Stimulated activated CD8-positive, alpha-beta memory T cell treated with anti-CD3 and anti-CD28 coated beads, Interleukin-12 subunit alpha, Interleukin-12 subunit beta, amount 100 ng/mL, for 4 hours (primary cell): ENCODE measurements around the gene FGF9.

Experiments
- DNase-seq: peaks from one replicate; pipeline ENCODE4 v3.0.0-alpha.2; 2020; ENCODE audit warnings: low read depth

The FGF9 gene

DNA sequence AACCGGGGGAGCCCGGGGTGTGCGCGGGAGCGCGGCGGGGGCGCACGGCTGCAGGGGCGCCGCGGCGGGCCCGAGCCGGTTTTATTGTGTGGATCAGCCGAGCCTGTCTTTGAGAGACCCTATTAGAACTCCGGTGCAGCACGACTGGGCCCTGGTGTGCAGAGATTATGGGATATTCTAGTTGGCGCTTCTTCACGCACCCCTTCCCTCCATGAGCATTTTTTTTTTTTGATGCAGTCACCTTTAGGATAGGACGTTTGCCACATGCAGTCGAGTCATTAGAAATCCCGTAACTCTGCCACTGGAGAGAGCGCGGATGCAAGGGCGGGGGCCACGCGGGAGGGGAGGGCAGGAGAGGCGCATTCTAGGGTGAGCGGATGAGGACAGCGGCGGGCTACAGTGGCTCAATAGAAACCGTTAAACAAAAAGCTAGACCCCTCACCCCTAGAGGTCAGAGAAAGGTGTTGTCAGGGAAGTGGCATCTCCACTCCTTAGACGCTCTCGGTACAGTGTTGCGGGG, 3.7 kb downstream of the FGF9 start:
- DNase-seq = no peak

DNA sequence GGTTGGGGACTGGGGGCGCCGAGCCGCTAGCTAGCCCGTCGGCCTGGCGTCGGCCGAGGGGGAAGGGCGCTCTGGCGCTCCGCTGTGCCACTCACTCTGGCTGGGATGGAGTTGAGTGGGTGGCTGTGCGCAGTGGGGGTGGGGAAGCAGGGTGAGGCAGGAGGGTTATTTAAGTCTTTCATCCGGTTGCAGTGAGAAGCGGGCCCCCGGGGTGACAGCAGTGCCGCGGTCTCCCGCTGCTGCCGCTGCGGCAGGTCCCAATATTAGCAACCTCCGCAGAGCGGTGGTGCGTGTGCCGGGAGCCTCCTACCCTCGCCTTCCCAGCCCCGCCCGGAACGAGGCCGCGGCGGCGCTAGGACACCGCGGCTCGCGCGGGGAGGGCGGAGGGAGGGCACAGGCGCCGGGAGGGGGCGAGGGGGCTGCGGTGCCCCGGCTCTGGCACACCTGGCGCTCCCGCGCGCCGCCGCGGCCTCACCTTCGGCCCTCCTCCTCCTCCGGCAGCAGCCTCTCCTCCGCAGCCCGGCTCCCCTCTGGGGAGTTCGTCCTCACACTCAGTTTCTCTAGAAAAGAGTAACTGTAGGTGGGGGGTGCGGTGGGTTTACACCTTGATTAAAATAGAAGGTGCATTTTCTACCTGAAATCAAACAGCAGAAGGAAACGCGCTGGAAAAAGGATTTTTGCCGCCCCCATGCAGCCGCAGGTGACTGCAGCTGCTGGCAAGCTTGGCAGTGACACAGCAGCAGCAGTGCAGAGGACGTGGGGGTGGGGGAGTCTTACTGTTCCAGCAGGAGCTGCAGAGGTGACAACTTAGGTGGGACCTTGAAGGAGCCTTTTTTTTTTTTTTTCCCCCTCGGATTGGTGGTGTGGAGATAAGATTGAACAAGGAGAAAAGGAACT, 4.5 kb downstream of the FGF9 start:
- peak; percentile 35 for DNase-seq

DNA sequence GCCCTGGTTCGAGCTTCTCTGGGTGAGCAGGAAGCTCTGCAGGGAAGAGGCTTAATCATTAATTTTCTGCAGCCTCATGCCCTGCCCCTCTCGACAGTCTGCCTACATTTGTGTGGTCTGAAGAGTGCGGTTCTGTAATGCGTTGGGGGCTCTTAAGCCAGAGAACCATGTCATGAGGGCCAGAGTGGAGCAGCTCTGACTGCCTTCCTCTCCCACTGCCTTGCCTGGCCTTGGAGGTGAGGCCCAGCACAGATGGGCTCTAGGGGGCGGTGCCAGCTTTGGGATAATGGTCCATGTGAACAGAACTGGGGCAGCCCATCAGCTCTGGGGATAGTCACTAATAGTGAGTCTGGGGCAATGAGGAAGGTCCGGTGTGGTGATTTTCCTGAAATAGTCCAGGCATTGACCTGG, 5.7 kb downstream of the FGF9 start:
- no peak for DNase-seq

DNA sequence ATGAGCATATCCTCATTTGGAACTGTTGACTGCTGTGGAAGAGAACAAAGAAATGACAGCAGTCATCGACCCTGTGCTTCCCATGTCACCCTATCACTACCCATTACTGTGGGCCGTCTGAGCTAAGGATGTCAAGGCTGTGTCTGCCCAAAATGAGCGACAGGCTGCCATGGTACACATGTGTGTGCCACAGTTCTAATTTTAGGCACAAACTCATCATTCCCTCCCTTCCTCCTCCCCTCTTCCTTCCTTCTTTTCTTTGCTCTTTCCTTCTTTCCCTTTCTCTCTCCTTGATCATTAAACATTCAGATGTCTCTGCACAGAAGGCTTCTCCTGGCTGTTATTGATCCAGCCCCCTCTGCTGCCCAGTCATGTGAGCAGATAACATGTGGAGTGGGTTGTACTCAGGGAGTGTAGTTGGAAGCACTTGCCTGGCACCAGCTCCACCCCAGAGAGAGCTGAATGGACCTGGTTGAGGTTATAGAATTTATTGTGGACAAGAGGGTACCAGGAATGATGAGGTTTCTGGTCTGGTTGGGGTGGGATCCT, 6.3 kb downstream of the FGF9 start:
- DNase-seq = no peak

DNA sequence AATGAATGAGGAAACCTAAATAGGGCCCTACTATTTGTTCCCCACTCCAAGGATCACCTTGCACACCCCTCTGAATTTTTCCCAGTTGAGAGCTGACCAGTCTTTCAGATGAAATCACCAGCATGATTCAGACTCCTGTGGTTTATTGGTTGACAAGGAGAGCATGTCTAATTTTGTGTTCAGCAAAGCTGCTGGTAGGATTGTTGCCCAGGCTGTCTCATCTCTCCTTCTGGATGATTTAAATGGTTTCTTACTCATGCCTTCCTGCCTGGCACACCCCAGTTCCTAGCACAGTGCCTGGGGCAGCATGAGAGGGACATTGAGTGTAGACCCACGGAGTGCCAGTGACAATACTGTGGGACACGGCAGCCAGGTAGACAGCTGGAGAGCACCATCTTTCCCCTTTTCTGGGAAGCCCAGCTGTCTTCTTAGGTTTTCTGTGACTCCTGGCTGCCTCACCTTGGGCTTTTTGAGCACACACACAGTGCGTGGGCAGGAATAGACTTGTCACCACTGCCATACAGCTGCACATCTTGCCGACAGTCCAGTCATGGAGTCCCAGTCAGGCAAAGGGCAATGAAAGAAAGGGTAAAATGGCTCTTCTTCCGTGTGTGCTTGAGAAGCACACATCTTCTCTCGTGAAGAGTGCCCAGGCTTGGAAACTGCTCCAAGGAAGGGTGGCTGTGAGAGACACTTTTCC, 12.3 kb downstream of the FGF9 start:
- no peak for DNase-seq

DNA sequence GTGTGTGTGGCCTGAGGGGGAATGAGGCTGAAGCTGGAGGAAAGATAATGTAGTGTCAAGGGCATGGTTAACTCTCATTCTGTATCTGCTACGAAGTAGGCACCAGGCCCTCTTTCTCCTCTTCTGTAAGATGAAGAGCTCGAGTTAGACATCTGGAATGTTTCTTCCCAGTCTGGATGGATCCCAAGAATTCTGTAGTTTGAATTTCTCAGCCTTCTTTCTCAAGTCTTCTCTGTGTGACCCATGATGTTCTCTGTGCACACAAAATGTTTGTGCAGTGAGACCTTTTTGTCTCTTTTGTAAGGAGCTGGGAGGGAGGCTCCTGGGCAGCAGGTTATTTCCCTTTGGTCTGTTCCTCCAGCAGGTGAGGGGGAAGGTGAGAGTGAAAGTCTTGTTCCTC, 13.7 kb downstream of the FGF9 start:
- no peak for DNase-seq

DNA sequence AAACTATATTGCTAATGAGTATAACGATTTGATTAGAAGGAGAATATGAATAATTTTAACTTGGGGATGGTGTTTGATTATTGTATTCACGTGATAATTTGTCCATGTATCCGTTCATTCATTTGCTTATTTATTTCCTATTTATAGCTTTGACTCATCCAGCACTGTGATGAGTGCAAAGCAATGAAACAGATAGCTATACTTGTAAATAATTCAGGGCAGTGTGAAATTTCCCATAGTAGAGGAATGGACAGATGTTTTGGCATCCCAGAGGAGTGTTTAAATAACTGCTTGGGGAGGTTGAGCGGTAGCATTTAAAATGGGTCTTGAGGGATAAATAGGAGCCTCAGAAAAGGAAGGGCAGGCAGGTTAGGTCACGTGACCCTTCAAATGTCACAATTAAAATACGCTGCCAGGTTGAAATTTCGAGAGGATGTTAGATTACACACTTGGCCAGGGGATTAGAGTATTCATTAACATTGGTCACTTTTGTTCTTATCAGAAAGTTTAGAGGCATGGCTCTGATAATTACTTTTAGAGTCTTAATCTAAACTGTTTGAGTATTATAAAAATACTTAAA, 14.7 kb downstream of the FGF9 start:
- DNase-seq = no peak

DNA sequence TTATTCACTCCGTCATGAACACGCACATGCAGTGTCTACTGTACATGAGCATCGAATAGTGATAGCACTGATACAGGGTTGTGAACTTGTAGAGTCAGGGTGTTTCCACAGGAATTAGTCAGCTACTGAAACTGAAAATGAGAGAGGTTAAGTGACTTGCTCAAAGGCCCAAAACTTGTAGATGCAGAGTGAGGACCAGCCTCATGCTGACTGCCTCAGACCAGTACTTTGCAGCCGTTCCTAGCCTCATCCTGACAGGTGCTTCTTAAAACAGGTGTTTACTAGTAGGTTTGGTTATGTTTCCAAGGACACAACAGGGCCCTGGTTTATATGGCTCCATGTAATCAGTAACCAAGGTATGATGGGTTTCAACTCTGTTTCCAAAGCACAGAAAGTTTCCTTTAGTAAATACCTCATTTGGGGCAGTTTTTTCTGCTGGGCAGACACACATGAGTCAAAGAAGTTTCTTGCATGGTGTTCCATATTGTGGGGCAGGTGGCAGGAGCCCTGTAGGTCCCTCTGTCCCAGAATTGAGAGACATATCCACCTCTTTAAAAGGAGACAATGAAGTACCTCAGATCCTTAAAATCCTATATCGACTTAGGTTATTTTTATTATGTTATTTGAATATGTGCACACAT, 16.0 kb downstream of the FGF9 start:
- DNase-seq = no peak

DNA sequence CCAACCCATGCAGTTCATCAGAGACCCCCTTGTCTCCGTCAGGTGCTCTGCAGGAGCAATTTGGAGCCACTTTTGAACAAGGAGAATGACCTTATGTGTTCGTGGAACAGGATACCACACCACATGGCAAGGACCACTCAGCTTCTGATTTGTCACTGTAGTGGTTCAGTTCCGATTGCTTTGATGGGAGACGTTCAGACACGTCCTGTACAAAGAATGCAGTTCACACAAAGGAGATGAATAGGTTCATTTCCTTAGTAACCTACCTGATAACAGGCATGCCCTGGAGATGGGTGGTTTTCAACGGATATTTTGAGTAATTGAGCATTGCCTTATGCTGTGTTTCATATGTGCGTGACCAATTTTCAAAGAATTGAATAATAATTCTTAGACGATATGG, 17.2 kb downstream of the FGF9 start:
- DNase-seq = no peak

DNA sequence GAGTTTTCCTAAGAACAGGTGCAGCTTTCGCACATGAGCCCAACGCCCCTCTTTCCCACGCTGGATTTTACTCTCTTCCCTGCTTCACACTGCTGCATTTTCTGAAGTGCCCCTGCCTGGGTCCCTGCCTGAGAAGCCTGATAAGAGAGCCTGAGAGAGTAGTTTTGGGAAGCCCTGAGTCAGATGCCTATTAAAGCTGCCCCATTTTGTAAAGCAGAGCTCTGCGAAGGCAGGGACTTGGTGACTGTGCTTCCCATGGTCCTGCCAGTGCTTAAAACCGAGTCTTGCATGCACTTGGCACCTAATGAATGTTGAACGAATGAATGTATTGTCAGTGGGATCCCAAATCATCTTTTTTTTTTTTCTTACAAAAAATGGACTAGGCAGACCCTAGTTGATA, 18.2 kb downstream of the FGF9 start:
- no peak for DNase-seq

DNA sequence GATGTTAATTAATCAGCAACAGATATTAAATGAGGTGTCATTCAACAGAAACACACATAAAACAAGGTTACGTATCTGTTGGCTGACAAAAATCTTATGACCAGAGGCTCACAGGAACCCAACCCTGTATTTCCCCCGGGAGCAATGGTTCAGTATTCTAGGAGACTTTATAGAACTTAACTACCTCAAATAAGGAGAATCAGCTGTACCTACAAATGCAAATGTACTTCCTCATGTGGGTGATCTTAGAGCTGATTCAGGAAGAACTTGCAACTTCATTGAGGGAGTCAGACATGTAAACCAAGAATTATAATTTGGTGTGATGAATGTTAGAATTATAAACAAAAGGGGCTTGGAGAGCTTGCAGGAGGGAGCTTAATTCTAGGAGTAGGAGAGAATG, 20.1 kb downstream of the FGF9 start:
- DNase-seq = no peak

DNA sequence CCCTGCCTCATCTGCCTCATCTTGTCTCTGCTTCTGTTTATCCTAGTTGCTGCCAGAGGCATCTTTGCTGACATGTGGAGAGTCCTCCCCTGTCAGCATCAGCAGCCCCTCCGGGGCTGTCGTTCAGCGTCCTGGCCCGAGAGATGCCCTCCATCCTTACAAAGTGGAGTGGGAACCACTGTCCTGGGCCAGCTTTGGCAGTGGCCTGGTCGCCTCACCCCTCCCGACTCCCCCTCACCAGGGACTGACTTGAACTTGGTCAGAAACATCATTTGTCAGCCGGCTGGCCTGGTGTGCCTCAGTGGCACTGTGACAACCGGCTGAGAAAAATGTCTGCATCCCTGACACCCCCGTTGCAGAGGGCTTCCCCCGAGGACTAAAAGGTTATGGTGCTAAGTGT, 20.6 kb downstream of the FGF9 start:
- no peak for DNase-seq

DNA sequence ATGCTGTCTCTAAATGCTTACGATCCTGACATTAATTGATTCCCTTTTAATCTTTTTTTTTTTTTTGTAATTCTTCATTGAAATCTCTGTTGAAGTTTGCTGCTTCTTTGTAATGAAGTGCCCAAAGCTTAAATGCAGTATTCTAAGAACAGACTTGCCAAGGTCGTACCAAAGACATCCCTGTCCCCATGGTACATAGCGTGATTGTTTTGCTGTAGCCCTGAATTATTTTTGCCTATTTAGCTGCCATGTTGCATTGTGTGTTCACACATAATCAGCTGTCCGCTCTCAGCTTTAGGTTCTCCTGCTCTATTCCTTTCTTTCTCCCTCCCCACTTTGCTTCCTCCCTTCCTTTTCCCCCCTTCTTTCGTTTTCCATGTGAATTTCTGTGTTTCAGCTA, 21.1 kb downstream of the FGF9 start:
- DNase-seq = no peak

DNA sequence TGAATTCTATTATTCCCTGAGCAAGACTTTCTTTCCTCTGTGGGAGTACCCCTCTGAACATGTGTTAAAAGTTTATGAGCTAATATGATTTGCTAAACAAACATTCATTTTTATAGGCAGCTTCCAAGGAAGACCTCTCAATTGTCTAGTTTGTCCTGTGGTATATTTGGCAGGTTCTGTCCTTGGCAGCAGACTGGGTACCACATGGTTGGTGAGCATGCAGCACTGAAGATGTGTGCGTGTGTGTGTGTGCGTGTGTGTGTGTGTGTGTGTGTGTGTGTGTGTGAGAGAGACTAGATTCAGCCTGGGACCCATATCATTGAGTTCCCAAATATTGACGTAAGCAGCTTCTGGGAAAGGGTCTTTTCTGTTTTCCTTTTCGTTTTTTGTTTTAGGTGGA, 24.0 kb downstream of the FGF9 start:
- DNase-seq = no peak

DNA sequence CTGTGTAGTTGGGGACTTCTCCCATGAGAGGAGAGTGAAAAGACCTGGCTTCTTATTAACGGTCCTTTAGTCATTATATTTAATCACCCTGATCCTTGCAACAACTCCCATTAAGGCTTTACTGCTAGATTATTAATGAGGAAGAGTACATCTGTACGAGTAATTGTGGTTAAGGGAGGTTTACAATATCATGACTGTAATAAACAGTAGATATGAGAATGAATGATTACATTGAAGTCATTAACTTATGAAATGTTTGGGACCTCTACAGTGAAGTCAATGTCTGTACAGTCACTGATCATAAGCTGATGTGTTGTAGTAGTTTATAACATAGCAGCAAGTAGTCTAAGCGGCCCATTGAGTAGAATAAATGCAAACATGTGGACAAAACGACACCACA, 24.7 kb downstream of the FGF9 start:
- DNase-seq = no peak

DNA sequence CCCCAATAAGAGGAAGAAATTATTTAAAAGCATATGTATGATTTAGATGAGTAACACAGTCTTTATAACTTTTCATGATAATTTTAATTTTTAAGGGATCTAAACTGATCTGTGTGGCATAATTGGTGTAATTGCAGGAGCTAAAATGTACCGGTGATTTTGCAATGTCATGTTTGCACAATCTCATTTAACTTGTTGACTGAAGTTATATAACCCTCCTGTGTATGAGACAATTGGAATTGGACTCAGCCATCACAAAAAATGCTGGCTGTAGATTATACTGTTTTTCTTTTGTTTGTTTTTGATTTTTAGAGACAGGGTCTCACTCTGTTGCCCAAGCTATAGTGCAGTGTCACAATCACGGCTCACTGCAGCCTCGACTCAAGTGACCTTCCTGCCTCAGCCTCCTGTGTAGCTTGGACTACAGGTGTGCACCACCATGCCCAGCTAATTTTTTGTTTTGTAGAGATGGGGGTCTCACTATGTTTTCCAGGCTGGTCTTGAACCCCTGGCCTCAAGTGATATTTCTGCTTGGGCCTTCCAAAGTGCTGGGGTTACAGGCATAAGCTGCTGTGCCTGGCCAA, 26.1 kb downstream of the FGF9 start:
- no peak for DNase-seq

DNA sequence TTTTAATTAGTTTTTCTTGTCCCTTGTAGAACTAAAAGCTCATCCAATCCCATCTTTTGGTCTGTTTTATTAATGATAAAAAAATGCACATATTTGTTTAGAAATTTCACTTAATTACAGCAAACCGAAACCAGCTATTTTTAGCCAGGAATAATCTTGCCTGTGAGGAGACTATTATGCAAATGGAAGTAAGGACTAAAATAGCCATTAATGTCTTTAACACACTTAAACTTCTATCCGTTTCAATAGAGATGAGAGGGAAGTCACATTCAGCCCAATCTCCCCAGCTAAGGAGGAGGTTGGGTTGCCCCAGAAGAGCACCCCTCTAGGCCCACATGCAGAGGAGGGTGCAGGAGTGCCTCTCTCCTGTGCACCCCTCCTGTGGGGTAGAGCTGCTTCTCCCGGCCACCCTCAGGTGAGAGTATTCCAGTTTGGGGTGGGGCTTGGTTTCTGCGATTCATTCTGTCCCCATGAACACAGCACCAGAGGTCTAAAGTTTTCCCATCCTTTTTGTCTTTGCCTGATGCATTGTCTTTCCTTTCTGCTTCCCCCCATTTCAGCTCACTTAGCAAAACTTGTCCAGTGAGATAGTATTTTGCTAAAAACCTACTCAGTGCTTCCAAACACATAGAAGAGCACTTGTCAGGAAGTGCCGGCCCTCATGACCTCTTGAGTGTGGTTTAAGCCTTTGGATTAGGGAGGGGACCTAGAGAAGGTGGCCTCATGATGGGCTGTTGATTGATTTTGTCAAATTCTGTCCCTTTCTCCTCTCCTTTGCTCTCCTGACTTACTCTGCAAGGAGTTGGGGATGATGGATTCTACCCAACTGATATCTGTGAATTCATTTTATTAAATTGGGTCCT, 28.2 kb downstream of the FGF9 start:
- no peak for DNase-seq

DNA sequence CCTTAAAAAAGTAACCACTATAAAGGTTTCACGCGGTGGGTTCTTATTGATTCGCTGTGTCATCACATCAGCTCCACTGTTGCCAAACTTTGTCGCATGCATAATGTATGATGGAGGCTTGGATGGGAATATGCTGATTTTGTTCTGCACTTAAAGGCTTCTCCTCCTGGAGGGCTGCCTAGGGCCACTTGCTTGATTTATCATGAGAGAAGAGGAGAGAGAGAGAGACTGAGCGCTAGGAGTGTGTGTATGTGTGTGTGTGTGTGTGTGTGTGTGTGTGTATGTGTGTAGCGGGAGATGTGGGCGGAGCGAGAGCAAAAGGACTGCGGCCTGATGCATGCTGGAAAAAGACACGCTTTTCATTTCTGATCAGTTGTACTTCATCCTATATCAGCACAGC, 30.6 kb downstream of the FGF9 start:
- DNase-seq = no peak

DNA sequence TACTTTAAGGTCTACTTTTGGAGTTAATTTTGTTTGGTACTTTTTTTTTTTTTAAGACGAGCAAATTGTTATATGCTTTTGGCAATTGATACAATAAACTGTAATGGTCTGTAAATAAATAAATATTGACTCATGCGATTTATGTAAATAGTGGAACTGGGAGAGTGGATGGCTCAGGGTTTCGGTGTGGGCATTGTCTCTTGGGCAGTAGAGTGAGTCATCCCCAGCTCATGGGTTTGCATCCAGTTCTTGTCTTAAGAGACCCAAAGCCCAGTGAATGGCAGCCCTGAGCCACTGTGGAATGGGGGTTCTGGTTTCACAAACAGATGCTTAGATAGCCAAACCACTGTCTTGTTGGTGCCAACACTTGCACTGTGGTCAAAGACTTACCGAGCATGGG, 33.0 kb downstream of the FGF9 start:
- DNase-seq = no peak

DNA sequence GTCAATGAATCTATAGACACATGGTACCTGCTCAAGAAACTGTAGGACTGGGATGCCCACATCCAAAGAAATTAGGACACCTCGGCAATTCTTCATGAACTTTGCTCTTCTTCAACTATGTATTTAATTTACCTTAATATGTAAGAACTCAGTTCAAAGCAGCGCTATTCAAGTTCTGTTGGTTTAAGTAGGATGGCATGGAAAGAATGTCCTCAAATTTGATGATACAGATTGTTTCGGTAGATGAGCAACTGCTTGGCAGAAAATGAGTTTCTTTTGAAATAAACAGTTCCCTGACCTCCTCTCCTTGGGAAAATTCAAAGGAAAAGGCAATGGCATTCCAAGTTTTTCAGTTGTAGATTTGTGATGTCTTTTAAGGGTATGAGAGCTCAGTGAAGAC, 36.7 kb downstream of the FGF9 start:
- DNase-seq = no peak

DNA sequence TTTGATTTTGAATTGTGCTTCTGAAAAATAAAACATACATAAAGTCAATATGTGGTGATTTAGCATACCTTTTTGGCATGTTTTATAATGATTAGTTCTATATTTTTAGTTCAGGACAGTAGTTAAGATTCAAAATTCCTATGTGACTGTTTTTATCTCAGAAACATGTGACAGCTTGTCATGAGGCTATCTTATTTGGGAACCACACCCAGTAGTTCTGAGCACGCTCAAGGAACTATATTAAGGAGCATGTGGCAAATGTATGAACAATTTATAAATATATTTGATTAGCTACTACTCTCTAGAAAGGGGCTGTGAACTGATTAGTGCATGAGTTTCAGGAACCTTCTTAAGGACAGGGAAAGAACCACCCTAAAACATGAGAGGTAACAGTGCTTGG, 38.8 kb downstream of the FGF9 start:
- no peak for DNase-seq
